ENCODE data around the gene PAN3. TPM values are rescaled to one million over a fixed set of nuclear protein-coding genes. Genes with fewer than 3 reads are reported as not detected.
A peak's percentile ranks its signal among the peaks of the same experiment; 100 is the strongest.

The PAN3 gene
- total RNA-seq, 1 donor from 2014 or later, result 28.3 TPM

DNA sequence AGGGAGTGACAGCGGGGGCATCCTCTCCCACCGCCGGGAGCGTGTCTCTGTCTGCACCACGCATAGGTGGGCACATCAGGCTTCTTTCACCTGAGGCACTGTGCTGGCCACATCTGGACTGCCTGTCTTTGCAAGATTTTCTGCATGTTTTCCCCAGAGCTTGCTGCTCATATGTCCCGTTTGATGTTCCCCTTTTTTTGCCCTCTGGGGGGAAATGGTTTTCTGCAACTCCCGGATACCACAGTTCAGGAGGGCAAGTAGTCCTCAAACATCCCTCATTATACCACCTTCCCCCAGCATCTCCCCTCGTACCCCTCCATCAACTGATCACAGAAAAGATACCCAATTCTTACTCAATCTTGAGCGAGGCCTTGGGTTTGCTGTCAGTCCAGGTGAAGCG, 168.0 kb downstream of the PAN3 start:
- no peaks in the 10 kb centered on the region for H3K9me3 Mint-ChIP-seq (ENCODE audit: unreplicated experiment)
- H3K27me3 Mint-ChIP-seq (ENCODE audit: low read depth, unreplicated experiment), result no peaks in the 10 kb centered on the region
- Histone ChIP-seq H3K4me3 (ENCODE audit: insufficient read depth, low read depth, low read length) (no peak overlapping the region), H3K36me3 (ENCODE audit: insufficient read depth, low read length) (no peaks in the 10 kb centered on the region), H2AFZ (ENCODE audit: low read depth, low read length) (no peak overlapping the region), H3K27me3 (ENCODE audit: insufficient read depth, low read length) (peaks cover 3% of the 10 kb centered on the region), H3K27ac (ENCODE audit: low read depth, low read length) (no peak overlapping the region), H3K4me1 (ENCODE audit: insufficient read depth, low read length) (no peaks in the 10 kb centered on the region), H4K20me1 (ENCODE audit: insufficient read depth, low read length) (no peaks in the 10 kb centered on the region), H3K9me3 (ENCODE audit: insufficient read depth, low read depth, low read length) (no peaks in the 10 kb centered on the region), H3K9ac (ENCODE audit: low read length) (no peak overlapping the region), H3K4me2 (ENCODE audit: low read length) (no peak overlapping the region), H3K79me2 (ENCODE audit: insufficient read depth, low read length) (no peaks in the 10 kb centered on the region)
- no peak overlapping the region for H3K4me3 Mint-ChIP-seq (ENCODE audit: unreplicated experiment)
- peaks cover 7% of the 10 kb centered on the region for H3K4me1 Mint-ChIP-seq (ENCODE audit: low read depth, unreplicated experiment)
- H3K27ac Mint-ChIP-seq (ENCODE audit: unreplicated experiment), result no peak overlapping the region
- TF ChIP-seq EZH2 (IDR thresholded peaks at IDR 0.05; ENCODE audit: insufficient read depth, low read length), result no peak
- TF ChIP-seq, protein P1, sequence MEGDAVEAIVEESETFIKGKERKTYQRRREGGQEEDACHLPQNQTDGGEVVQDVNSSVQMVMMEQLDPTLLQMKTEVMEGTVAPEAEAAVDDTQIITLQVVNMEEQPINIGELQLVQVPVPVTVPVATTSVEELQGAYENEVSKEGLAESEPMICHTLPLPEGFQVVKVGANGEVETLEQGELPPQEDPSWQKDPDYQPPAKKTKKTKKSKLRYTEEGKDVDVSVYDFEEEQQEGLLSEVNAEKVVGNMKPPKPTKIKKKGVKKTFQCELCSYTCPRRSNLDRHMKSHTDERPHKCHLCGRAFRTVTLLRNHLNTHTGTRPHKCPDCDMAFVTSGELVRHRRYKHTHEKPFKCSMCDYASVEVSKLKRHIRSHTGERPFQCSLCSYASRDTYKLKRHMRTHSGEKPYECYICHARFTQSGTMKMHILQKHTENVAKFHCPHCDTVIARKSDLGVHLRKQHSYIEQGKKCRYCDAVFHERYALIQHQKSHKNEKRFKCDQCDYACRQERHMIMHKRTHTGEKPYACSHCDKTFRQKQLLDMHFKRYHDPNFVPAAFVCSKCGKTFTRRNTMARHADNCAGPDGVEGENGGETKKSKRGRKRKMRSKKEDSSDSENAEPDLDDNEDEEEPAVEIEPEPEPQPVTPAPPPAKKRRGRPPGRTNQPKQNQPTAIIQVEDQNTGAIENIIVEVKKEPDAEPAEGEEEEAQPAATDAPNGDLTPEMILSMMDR (IDR thresholded peaks at IDR 0.05; ENCODE audit: insufficient read depth, low read depth, low read length), result no peak
- H3K36me3 Mint-ChIP-seq (ENCODE audit: low read depth, unreplicated experiment), result peaks cover 2% of the 10 kb centered on the region
- DNase-seq (ENCODE audit: low read depth) (no peak), FAIRE-seq (no peak)

DNA sequence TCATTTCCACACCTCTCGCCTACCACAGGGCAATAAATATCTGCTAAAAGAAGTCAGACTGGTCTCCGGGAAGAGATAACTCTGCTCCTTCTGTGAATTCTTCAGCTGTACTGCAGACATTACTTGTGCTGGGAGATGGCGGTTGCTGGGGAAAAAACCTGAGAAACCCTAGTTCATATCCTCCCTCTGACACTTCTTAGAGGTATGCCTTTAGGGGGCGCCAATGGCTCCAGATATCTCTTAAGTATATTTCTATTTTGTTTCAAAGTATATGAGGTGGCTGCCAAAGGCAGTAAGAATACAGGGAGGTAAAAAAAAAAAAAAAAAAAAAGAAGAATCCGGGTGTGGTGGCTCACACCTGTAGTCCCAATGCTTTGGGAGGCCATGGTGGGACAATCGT, 175.2 kb downstream of the PAN3 start:
- H3K36me3 Mint-ChIP-seq (ENCODE audit: low read depth, unreplicated experiment), result no peaks in the 10 kb centered on the region
- no peak for FAIRE-seq
- no peaks in the 10 kb centered on the region for H3K27me3 ChIP-seq (ENCODE audit: insufficient read depth, low read length)
- H3K4me3 ChIP-seq (ENCODE audit: insufficient read depth, low read depth, low read length), result no peak overlapping the region
- no peak overlapping the region for H3K4me2 ChIP-seq (ENCODE audit: low read length)
- H3K27ac ChIP-seq (ENCODE audit: low read depth, low read length), result no peak overlapping the region
- no peak overlapping the region for H3K9ac ChIP-seq (ENCODE audit: low read length)
- no peak overlapping the region for H3K4me3 Mint-ChIP-seq (ENCODE audit: unreplicated experiment)
- H3K79me2 ChIP-seq (ENCODE audit: insufficient read depth, low read length), result no peaks in the 10 kb centered on the region
- H3K4me1 Mint-ChIP-seq (ENCODE audit: low read depth, unreplicated experiment), result peaks cover 16% of the 10 kb centered on the region
- DNase-seq (ENCODE audit: low read depth), result no peak
- H2AFZ ChIP-seq (ENCODE audit: low read depth, low read length), result no peak overlapping the region
- H3K27me3 Mint-ChIP-seq (ENCODE audit: low read depth, unreplicated experiment), result peaks cover 2% of the 10 kb centered on the region
- no peaks in the 10 kb centered on the region for H3K4me1 ChIP-seq (ENCODE audit: insufficient read depth, low read length)
- H3K9me3 ChIP-seq (ENCODE audit: insufficient read depth, low read depth, low read length), result no peaks in the 10 kb centered on the region
- no peak overlapping the region for H3K27ac Mint-ChIP-seq (ENCODE audit: unreplicated experiment)
- no peaks in the 10 kb centered on the region for H3K36me3 ChIP-seq (ENCODE audit: insufficient read depth, low read length)
- H3K9me3 Mint-ChIP-seq (ENCODE audit: unreplicated experiment), result no peaks in the 10 kb centered on the region
- TF ChIP-seq, protein P1 (IDR thresholded peaks at IDR 0.05; ENCODE audit: insufficient read depth, low read depth, low read length), result peak; percentile 17
- no peak for TF ChIP-seq EZH2 (IDR thresholded peaks at IDR 0.05; ENCODE audit: insufficient read depth, low read length)
- H4K20me1 ChIP-seq (ENCODE audit: insufficient read depth, low read length), result no peaks in the 10 kb centered on the region

DNA sequence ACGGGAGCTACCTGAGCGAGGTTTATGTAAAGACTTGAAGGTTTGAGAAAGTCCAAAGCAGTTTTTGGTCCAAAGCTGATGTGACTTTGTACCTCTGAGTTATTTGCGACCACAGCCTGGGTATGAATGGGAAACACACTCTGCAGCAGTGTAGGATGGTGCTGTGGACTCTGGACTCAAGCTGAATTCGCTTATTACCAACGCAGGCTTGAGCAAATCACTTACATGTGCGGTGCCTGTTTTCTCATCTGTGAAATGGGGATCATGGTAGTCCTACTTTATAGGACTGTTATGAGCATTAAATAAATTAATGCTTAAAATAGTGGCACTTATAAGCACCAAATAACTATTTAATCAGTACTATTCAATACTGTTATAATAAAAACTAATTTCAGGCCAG, 176.5 kb downstream of the PAN3 start:
- Mint-ChIP-seq H3K27ac (ENCODE audit: unreplicated experiment) (no peak overlapping the region), H3K27me3 (ENCODE audit: low read depth, unreplicated experiment) (peaks cover 2% of the 10 kb centered on the region), H3K9me3 (ENCODE audit: unreplicated experiment) (peaks cover 2% of the 10 kb centered on the region), H3K4me3 (ENCODE audit: unreplicated experiment) (no peak overlapping the region), H3K4me1 (ENCODE audit: low read depth, unreplicated experiment) (peaks cover 12% of the 10 kb centered on the region), H3K36me3 (ENCODE audit: low read depth, unreplicated experiment) (no peaks in the 10 kb centered on the region)
- Histone ChIP-seq H3K9me3 (ENCODE audit: insufficient read depth, low read depth, low read length) (no peaks in the 10 kb centered on the region), H3K27ac (ENCODE audit: low read depth, low read length) (no peak overlapping the region), H3K79me2 (ENCODE audit: insufficient read depth, low read length) (no peaks in the 10 kb centered on the region), H3K4me1 (ENCODE audit: insufficient read depth, low read length) (no peaks in the 10 kb centered on the region), H3K9ac (ENCODE audit: low read length) (no peak overlapping the region), H4K20me1 (ENCODE audit: insufficient read depth, low read length) (no peaks in the 10 kb centered on the region), H3K4me3 (ENCODE audit: insufficient read depth, low read depth, low read length) (no peak overlapping the region), H3K27me3 (ENCODE audit: insufficient read depth, low read length) (no peaks in the 10 kb centered on the region), H2AFZ (ENCODE audit: low read depth, low read length) (no peak overlapping the region), H3K36me3 (ENCODE audit: insufficient read depth, low read length) (no peaks in the 10 kb centered on the region), H3K4me2 (ENCODE audit: low read length) (no peak overlapping the region)
- DNase-seq (ENCODE audit: low read depth) (no peak), FAIRE-seq (no peak)
- TF ChIP-seq, protein P1 (IDR thresholded peaks at IDR 0.05; ENCODE audit: insufficient read depth, low read depth, low read length), result no peak

All from astrocyte (in vitro differentiated cells and primary cell).